Body of pancreas (tissue), 4 donors: ENCODE data around the gene BBOX1.

ENCODE experiments used
- POLR2A ChIP-seq, 3 donors: fragments of 450-650 bp; IDR thresholded peaks; one replicate each; pipeline ENCODE4 v1.6.1; 2016; ENCODE audit warnings: antibody characterized with exemption in 3 of 3, mild to moderate bottlenecking in 2 of 3
- TF ChIP-seq, protein P1 (sequence below), 7 experiments: fragments of 450-650 bp in 4 of 7; fragments of 200-600 bp in 3 of 7; sonication (generic) in 3 of 7; IDR thresholded peaks; one replicate each; pipeline ENCODE4 v1.5.1; 2016 to 2019; ENCODE audit warnings: antibody characterized with exemption in 7 of 7

DNA sequence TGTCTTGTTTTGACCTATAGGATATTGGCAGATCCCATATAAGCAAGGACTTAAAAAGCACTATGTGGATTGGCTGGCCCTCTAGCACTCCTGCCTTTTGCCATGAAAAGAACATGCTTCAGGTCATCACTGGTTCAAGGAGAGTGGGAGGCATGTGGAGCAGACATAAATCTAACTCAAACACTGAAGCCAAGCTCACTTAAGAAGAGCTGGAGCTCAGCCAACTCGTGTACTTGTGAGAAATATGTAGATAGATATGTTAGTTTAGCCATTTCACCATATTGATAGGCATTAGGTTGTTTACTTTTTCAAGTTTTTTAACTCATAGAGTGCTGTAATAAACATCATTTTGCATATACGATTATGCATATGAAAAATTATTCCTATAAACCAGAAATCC, 19.9 kb upstream of the BBOX1 start:
- TF ChIP-seq POLR2A (IDR thresholded peaks at IDR 0.05): no peak
- TF ChIP-seq, protein P1, sequence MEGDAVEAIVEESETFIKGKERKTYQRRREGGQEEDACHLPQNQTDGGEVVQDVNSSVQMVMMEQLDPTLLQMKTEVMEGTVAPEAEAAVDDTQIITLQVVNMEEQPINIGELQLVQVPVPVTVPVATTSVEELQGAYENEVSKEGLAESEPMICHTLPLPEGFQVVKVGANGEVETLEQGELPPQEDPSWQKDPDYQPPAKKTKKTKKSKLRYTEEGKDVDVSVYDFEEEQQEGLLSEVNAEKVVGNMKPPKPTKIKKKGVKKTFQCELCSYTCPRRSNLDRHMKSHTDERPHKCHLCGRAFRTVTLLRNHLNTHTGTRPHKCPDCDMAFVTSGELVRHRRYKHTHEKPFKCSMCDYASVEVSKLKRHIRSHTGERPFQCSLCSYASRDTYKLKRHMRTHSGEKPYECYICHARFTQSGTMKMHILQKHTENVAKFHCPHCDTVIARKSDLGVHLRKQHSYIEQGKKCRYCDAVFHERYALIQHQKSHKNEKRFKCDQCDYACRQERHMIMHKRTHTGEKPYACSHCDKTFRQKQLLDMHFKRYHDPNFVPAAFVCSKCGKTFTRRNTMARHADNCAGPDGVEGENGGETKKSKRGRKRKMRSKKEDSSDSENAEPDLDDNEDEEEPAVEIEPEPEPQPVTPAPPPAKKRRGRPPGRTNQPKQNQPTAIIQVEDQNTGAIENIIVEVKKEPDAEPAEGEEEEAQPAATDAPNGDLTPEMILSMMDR (IDR thresholded peaks at IDR 0.05): no peak
